Activated CD4-positive, alpha-beta T cell treated with anti-CD3 and anti-CD28 coated beads for 4 hours (primary cell): ENCODE measurements around the gene PTPRN2.
"Not testable (repeated sequence)": the region's sequence is repeated elsewhere in the genome, so short reads cannot be mapped to it uniquely, and the experiment has no call there.

Source experiments
- DNase-seq, 2 donors: peaks; one replicate each; pipeline ENCODE4 v3.0.0-alpha.2; 2020

Gene PTPRN2

DNA sequence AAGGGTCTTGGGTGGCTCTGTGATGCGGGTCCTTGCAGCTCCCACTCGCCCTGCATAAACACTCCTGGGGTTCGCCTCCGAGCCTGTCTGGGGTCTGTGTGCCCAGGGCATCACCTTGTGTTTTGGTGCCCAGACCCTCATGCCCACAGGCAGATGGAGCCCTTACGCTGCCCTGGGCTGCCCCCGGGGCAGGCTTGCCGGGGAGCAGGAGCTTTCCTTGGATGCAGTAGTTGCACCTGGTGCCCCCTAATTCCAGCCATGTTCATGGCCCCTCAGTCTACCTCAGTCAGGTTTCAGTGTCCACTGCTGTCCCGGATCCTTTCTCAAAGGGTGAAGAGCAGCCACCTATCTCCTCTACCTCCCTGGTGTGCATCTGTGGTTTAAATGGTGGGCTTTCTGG is 396.0 kb downstream of the PTPRN2 start:
- DNase-seq: no peak

DNA sequence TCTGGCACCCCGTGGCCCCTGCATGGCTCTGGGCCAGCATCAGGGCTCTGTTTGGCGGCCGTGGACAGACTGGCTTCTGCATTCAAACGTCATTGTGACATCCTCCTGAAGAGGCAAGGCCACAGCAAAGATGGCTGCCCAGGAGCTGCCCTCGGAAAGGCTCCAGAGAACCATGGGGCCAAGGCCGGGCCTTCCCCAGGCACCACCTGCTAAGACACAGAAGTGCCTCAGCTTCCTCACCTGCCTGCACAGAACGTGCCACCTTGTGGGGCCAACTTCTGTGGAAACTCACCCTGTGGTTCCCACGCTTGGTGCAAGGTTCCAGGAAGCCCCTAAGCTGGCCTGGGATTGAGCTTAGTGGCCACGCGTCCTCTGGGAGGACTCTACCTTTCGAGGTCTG is 396.9 kb downstream of the PTPRN2 start:
- DNase-seq: no peak

DNA sequence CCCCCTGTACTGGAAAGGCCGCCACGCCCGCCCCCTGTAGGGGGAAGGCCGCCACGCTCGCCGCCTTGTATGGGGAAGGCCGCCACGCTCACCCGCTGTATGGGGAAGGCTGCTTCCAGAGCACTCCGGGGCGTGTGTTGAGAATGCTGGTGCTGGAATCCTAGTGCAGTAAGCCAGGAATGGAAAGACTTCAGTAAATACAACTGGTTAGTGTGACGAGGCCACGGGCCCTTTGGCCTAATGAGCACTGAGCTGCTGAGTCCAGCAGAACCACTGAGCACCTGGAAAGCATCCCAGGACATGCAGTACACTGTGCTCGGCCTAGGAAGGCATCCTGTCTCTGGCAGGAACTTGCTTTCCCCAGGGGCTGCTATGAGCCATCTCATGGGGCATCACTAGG is 398.9 kb downstream of the PTPRN2 start:
- DNase-seq: no peak

DNA sequence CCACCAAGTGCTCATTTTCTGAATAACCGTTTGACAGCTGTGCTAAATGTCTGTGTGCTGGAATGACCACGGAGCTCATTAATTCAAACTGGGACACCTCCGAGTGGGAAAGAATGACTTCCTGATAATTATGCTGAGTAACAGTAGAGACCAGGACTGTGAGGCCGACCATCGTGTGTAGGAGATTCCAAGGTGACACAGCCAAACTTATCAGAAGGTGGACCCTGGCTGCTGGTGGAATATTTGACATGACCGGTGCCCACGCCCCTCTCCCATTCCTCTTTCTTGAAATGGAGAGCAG is 400.0 kb downstream of the PTPRN2 start:
- no peak for DNase-seq

DNA sequence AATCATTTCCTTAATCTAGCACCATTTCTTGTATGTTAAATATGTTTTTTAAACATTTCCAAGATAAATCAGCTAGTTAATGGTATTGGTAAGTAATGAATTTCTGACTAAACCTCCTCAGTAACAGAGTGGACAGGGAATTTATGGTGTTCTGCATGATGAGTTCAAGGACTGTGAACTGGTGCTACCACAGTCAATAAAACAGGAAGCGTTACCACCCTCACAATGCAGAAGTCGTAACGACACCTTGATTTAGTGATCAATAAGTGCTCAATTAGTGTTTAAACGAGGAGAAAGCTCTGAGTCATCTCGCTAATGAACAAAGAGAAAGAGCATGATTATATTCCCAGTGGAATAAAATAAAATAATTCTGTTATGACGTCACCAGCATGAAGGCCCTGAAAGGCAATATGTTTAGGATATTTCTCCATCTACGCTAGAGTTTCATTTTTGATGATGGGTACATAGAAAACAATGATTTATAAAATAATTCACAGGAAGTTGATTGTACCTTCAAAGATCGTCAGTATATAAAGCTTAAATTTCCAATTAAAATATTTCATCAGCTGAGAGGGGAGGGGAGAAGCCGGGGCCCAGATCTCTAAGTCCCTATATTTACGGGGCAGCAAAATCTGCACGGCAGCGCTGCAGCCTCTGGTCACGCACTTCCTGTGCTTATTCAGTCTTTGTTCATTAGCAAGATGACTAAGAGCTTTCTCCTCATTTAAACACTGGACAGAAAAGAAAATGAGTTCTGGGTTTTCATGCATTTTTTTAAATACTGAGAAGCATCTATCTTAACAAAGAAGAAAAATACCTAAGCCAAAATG is 400.5 kb downstream of the PTPRN2 start:
- no peak for DNase-seq

DNA sequence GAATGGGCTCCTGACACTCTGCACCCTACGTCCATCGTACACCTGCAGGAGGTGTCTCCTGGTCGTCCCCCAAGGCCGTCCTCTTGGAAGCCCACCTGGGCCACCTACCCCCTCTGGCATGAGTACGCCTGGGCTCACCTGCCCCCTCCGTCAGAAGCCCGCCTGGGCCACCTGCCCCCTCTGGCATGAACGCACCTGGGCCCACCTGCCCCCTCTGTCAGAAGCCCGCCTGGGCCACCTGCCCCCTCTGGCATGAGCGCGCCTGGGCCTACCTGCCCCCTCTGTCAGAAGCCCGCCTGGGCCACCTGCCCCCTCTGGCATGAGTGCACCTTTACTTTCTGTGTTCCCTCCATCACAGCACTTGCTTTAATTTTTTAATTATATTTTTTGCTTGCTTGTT is 401.2 kb downstream of the PTPRN2 start:
- no peak for DNase-seq

DNA sequence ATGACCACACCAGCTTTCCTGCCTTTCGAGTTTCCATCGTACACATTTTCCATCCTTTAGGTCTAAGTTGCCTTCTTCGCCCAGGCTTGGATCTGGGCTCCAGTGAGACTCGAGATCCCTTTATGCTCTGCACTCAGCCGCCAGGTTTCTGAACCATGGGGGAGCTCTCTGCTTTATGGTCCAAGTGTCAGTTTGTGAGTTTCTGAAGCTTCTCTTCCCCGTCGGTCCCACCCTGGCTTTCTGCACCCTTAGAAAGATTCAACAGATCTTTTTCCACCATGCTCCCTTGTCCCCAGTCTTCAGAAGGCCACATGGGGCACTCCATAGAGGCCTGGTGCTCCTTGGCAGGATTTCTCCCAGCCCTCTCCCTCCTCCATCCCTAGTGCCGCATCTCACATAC is 402.0 kb downstream of the PTPRN2 start:
- DNase-seq: no peak

DNA sequence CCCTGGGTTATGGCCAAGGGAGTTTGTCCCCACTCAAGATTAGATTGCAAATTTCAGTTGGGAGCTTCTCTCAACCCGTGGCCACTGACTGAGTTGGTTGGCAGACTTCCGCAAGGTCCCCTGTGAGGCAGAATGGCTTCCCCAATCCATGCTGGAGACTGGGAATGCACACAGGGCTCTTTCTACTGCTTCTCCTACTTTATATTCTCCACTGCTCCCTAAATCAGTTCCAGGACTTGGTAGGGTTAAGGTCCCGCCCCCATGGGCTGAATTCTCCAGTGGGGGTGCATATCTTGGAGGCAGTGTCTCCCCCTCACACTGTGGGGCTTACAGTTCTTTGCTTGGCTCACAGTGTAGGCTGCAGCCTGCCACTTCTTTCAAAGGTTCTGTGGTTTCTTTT is 404.2 kb downstream of the PTPRN2 start:
- DNase-seq: no peak

DNA sequence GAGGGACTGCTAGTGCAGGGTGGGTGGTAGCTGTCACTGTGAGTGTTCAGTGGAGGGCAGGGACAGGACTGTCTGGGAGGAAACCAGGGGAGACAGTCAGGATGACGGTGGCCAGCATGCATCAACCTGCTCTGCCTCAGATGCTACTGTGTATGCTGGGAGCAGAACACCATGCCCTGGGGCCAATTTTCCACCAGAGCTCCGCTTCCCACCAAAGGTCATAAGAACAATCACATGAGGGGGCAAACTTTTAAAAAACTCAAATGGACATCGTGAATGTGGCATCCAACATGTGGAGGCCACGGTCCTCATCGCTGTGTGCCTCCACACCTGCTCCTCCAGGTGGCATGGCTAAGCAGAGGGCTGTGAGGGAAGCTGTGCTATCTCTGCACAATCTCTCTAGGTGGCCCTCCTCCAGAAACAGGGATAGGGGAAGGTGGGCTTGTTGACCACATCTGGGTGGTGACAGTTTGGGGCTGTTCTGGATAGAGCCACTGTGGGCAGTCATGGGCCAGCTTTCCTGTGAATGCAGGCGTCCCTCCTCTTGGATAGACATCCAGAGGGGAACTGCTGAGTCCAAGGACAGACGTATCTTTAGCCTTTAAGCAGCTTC is 411.0 kb downstream of the PTPRN2 start:
- no peak for DNase-seq

DNA sequence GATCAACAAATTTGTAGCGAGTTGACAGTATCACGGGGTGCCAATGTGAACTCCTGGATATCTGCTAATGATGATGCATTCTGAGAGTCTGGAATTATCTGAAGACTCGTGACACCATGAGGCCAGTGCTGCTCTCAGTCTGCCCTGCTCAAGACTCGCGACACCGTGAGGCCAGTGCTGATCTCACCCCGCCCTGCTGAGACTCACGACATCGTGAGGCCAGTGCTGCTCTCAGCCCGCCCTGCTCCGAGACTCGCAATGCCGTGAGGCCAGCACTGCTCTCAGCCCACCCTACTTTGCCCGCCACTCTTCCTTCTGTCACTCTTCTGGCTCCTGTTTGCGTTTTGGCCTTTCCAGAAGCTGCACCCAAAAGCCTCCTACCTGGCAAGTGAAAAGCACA is 411.8 kb downstream of the PTPRN2 start:
- DNase-seq: no peak

DNA sequence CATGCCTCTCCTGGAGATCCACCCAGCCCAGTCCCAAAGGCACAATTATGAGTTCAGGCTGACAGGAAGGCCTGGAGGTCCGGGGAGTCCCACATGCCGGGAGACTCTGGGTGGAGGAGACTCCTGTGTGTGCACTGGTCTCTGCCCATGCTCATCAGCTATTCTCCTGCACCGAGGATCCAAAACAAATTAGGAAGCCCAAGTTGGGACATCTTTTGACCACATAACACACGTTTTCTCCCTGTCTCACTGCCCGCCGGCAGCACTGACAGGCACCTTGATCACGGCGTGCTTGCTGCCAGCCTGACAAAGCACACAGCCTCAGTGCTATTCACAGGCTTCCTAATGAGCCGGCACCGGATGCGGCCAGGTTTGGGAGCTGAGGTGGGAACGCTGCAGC is 412.7 kb downstream of the PTPRN2 start:
- DNase-seq: no peak

DNA sequence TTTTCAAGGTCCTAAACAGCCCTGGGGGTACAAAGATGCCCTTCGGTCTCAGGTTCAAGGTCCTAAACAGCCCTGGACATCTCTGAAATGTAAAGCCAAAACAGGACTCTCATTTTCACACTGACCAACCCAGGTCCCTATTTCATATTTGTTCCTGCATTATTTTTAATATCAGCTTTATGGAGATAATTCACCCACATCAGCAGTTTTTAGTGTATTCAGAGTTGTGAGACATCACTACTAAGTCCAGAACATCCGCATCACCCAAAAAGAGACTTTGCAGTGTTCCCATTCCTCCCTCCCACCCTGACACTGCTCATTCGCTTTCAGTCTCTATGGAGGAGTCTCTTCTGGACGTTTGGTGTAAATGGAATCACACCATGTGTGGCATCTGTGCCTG is 420.2 kb downstream of the PTPRN2 start:
- no peak for DNase-seq

DNA sequence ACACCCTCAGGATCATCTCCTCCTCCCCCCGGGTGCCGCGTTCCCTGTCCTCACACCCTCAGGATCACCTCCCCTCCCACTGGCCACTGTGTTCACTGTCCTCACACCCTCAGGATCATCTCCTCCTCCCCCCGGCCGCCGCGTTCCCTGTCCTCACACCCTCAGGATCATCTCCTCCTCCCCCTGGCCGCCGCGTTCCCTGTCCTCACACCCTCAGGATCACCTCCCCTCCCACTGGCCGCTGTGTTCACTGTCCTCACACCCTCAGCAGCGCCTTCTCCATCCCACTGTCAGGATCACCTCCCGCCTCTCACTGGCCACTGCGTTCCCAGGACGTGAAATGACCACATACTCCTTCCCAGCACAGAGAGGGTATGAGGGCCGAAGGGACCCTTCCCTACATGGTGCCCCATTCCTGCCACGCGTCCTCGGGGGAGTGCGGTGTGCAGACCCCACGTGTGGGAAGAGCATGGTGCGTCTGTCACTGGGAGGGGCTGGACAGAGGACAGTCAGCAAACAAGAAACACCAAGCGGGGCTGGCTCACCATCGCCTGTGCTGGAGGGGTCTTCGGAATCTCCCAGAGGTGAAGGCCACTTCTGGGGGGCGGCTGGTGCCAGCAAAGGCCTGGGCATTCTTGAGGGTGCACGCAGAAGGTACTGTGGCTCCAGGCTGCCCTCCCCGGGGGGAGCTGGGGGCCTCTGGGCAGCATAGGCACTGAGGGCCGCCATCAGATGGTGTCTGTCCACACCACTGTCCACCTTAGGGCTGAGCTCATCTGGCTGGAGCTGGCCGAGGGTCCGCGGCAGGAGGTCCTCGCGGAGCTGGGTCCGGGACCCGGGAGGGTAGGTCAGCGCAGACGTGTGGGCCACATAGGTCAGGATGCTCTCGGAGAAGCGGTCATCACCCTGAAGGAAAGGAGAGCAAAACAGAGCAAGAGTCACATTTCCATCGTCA is 421.0 kb downstream of the PTPRN2 start:
- DNase-seq: no peak

DNA sequence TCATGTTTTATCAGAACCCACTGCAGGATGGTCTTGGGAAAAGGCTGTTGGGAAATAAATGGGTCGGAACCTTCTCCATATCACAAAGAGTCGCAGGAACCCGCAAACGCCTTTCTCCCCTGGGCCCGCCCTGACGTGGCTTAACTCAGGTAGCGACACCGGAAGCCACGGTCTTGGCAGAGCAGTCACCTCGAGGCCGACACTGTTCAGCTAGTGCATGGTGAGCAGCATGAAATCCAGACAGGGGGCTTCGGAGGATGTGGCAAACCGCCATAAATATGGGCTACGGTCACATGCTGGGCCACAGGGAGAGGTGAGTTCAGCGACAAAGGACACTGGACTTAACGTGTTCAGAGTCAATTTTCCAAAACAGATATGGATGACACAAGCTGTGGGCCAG is 421.9 kb downstream of the PTPRN2 start:
- no peak for DNase-seq

DNA sequence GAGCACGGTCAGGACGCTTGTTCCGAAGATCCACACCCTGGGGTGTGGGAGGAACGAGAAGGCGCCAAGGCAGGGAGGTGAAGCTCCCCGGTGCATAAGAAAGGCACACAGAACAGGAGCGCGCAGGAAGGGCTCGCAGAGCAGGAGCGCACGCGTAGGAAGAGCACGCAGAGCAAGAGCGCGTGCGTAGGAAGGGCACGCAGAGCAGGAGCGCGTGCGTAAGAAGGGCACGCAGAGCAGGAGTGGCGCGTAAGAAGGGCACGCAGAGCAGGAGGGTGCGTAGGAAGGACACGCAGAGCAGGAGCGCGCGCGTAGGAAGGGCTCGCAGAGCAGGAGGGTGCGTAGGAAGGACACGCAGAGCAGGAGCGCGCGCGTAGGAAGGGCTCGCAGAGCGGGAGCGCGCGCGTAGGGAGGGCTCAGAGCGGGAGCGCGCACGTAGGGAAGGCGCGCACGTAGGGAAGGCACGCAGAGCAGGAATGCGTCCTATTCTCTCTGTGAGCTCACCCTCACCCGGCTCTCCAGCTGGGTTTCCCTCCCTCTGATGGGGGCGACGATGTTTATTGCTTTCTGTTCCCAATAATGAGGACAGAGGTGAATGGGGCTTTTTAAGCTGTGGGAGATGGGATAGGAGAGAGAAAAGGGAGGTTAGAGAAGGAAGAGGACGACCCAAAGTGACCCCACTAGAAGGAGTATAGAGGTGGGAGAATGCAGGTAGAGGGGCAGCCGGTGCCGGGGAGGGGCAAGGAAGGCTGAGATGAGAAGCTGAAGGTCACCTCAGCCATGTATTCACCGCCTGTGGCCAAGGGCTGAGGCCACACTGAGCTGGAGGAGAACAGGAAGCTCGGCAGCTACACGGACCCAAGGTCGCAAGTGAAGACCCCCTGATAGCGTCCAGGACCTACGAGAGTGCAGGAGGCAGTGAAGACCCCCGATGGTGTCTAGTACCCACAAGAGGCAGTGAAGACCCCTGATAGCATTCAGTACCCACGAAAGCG is 423.2 kb downstream of the PTPRN2 start:
- no peak for DNase-seq

DNA sequence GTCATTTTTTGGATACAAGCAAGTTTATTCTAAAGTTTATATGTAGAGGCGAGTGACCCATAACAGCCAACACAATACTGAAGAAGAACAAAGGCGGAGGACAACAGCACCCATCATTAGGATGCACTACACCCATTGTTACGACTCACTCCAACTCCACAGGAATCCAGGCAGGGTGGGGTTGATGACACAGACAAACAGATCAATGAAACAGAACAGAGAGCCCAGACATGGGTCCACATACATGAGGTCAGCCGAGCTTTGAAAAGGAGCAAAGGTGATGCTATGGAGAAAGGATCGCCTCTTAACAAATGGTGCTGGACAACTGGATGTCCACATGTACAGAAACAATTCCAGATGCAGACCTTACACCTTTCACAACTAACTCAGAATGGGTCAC is 426.4 kb downstream of the PTPRN2 start:
- no peak for DNase-seq

DNA sequence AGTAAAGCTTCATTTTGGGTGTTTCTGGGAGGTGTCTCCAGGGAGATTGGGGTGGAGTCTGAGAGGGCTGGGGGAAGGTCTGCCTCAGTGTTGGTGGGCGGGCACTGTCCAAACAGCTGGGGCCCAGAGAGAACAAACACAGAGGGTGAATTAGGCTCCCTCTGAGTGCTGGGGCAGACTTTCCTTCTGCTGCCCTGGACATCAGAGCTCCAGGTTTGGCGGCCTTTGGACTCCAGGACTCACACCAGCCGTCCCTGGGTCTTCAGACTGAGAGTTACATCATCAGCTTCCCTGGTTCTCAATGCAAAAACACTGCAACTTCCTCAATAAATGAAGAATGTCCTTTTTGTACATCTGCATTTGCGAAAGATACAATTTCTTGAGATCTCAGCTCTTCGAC is 427.4 kb downstream of the PTPRN2 start:
- DNase-seq: no peak

DNA sequence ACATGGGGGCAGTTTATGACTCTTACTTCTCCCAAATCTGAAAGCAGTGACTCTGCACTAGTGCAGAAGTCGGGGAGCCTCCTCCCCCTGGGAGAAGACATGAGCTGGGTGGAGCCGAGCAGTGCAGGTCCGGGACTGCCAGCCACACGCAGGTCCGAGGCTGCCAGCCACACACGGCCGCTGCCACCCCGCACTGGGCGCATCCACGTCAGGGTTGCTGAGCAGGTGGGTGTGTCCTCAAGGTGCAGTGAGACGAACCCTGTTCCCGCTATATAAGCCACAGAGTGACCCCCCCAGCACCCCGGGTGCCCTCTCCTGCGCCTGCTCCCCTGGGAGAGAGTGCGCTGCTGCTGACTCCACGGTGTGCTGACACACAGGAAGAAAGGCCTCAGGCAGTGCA is 430.2 kb downstream of the PTPRN2 start:
- no peak for DNase-seq

DNA sequence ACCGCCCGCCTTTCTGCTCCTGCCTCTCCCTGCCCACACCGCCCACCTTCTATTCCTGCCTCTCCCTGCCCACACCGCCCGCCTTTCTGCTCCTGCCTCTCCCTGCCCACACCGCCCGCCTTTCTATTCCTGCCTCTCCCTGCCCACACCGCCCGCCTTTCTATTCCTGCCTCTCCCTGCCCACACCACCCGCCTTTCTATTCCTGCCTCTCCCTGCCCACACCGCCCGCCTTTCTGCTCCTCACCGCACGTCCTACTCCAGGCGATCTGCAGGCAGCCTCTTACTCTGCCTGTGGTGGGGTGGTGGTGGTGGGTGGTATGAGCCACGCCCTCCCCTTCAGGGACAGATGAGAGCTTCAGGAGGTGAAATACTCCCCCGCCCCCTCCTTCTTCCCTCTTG is 436.4 kb downstream of the PTPRN2 start:
- peak in 1 of 2 donors; percentile 37 for DNase-seq

DNA sequence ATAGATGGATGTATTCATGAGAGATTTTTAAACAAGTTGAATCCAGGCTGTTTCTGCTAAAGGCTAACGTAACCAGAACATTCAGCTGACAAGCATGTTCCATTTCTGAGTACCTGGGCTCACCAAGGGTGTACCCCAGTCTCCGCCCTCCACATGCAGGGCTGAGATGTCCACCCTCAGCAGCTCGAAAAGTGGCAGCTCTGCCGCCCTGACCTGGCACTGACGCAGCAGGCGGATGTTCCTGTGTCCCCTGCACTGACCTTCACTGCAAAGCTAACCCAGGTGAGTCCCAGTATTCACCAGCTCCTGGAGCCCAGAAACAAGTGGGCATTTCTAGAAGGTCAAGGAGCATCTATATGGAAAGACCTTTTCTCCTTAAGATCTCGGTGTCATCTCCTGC is 437.4 kb downstream of the PTPRN2 start:
- DNase-seq: no peak

DNA sequence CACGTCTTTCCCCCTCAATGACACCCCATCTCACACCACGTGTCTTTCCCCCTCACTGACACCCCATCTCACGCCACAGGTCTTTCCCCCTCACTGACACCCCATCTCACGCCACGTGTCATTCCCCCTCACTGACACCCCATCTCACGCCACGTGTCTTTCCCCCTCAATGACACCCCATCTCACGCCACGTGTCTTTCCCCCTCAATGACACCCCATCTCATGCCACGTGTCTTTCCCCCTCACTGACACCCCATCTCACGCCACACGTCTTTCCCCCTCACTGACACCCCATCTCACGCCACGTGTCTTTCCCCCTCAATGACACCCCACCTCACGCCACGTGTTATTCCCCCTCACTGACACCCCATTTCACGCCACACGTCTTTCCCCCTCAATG is 440.2 kb downstream of the PTPRN2 start:
- not testable (repeated sequence) for DNase-seq

DNA sequence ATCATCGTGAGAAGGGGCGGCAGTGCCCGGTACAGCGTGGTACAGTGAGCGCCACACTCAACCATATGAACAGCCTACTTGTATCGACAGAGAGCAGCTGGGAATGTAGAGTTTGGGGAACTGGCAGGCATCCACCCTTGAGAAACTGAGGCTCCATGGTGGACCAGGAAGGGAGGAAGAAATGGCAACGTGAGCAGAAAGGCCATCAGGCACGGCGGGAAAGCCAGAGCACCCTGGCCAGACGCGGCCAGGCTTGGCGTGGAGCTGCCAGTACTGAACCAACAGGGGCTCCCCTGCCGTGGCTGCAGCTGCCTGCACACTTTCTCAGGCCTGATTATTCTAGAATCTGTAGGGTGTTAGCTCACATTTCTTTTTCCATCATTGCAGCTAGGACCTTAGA is 442.3 kb downstream of the PTPRN2 start:
- DNase-seq: no peak
